Measurements from ENCODE around the gene NR2C2.
"Not testable (repeated sequence)": the region's sequence is repeated elsewhere in the genome, so short reads cannot be mapped to it uniquely, and the experiment has no call there.

Gene NR2C2

GRCh38 chr3:14991818-14992612, 44.6 kb downstream of the NR2C2 start:
- no peaks in the 10 kb centered on the region for H3K9me3 ChIP-seq (ENCODE audit: insufficient read depth, low read length)
- H3K36me3 ChIP-seq (ENCODE audit: low read length): no peaks in the 10 kb centered on the region
- H3K9ac ChIP-seq (ENCODE audit: low read length): no peak overlapping the region
- H3K27ac ChIP-seq (ENCODE audit: low read depth, low read length): no peak overlapping the region
- no peaks in the 10 kb centered on the region for H3K9me2 ChIP-seq (replicated peaks; ENCODE audit: insufficient read depth, low read length)
- no peaks in the 10 kb centered on the region for H3K27me3 ChIP-seq (ENCODE audit: low read length)
- no peaks in the 10 kb centered on the region for H4K20me1 ChIP-seq (ENCODE audit: low read depth, low read length)
- H3K4me3 ChIP-seq (ENCODE audit: insufficient read depth, low read length, poor library complexity, severe bottlenecking): no peak overlapping the region
- no peak overlapping the region for H3K4me2 ChIP-seq (ENCODE audit: low read depth, low read length, poor library complexity, severe bottlenecking)
- no peaks in the 10 kb centered on the region for H3F3A ChIP-seq (ENCODE audit: insufficient read depth)
- no peak for TF ChIP-seq CTCF (IDR thresholded peaks at IDR 0.05; ENCODE audit: insufficient read depth, low read length, poor library complexity, severe bottlenecking)
- no peak for TF ChIP-seq EZH2phosphoT487 (conservative IDR thresholded peaks at IDR 0.05; ENCODE audit: low read length)
- no peak overlapping the region for H2AFZ ChIP-seq (ENCODE audit: low read depth, low read length, severe bottlenecking)
- peaks cover 35% of the 10 kb centered on the region for H3K79me2 ChIP-seq (ENCODE audit: insufficient read depth, low read length)

- H3F3A ChIP-seq (ENCODE audit: insufficient read depth): no peaks in the 10 kb centered on the region
- H3K9ac ChIP-seq (ENCODE audit: low read length): no peak overlapping the region
- no peak overlapping the region for H3K27ac ChIP-seq (ENCODE audit: low read depth, low read length)
- H2AFZ ChIP-seq (ENCODE audit: low read depth, low read length, severe bottlenecking): no peak overlapping the region
- H3K9me2 ChIP-seq (replicated peaks; ENCODE audit: insufficient read depth, low read length): no peaks in the 10 kb centered on the region
- H3K4me2 ChIP-seq (ENCODE audit: low read depth, low read length, poor library complexity, severe bottlenecking): no peak overlapping the region
- H3K36me3 ChIP-seq (ENCODE audit: low read length): 0 out of 2 replicates have a peak, but pooled peaks cover 3% of the 10 kb centered on the region
- no peaks in the 10 kb centered on the region for H3K27me3 ChIP-seq (ENCODE audit: low read length)
- H3K9me3 ChIP-seq (ENCODE audit: insufficient read depth, low read length): no peaks in the 10 kb centered on the region
- no peak for TF ChIP-seq CTCF (IDR thresholded peaks at IDR 0.05; ENCODE audit: insufficient read depth, low read length, poor library complexity, severe bottlenecking)
- no peak overlapping the region for H3K4me3 ChIP-seq (ENCODE audit: insufficient read depth, low read length, poor library complexity, severe bottlenecking)
- peaks cover 36% of the 10 kb centered on the region for H3K79me2 ChIP-seq (ENCODE audit: insufficient read depth, low read length)
- H4K20me1 ChIP-seq (ENCODE audit: low read depth, low read length): no peaks in the 10 kb centered on the region
Observed at GRCh38 chr3:14997941-14998340, 50.6 kb downstream of the NR2C2 start.

GRCh38 chr3:14999182-14999581, 51.8 kb downstream of the NR2C2 start:
- not testable (repeated sequence) for H4K20me1 ChIP-seq (ENCODE audit: low read depth, low read length); H3K27me3 ChIP-seq (ENCODE audit: low read length); H3K9me3 ChIP-seq (ENCODE audit: insufficient read depth, low read length); H2AFZ ChIP-seq (ENCODE audit: low read depth, low read length, severe bottlenecking); H3K36me3 ChIP-seq (ENCODE audit: low read length); H3K9me2 ChIP-seq (replicated peaks; ENCODE audit: insufficient read depth, low read length); H3K9ac ChIP-seq (ENCODE audit: low read length); H3F3A ChIP-seq (ENCODE audit: insufficient read depth); H3K4me2 ChIP-seq (ENCODE audit: low read depth, low read length, poor library complexity, severe bottlenecking); H3K27ac ChIP-seq (ENCODE audit: low read depth, low read length); H3K4me3 ChIP-seq (ENCODE audit: insufficient read depth, low read length, poor library complexity, severe bottlenecking)
- H3K79me2 ChIP-seq (ENCODE audit: insufficient read depth, low read length): peaks cover 40% of the 10 kb centered on the region

- Histone ChIP-seq H3F3A (ENCODE audit: insufficient read depth) (no peaks in the 10 kb centered on the region), H3K79me2 (ENCODE audit: insufficient read depth, low read length) (peaks cover 5% of the 10 kb centered on the region; the same call in 1 of the 2 replicates), H4K20me1 (ENCODE audit: low read depth, low read length) (no peaks in the 10 kb centered on the region), H3K9ac (ENCODE audit: low read length) (no peak overlapping the region), H3K9me3 (ENCODE audit: insufficient read depth, low read length) (no peaks in the 10 kb centered on the region), H3K4me3 (ENCODE audit: insufficient read depth, low read length, poor library complexity, severe bottlenecking) (no peak overlapping the region), H2AFZ (ENCODE audit: low read depth, low read length, severe bottlenecking) (no peak overlapping the region), H3K27me3 (ENCODE audit: low read length) (no peaks in the 10 kb centered on the region), H3K9me2 (replicated peaks; ENCODE audit: insufficient read depth, low read length) (no peaks in the 10 kb centered on the region), H3K36me3 (ENCODE audit: low read length) (no peaks in the 10 kb centered on the region), H3K27ac (ENCODE audit: low read depth, low read length) (no peak overlapping the region), H3K4me2 (ENCODE audit: low read depth, low read length, poor library complexity, severe bottlenecking) (no peak overlapping the region)
- TF ChIP-seq CTCF (IDR thresholded peaks at IDR 0.05; ENCODE audit: insufficient read depth, low read length, poor library complexity, severe bottlenecking) (no peak), EZH2phosphoT487 (conservative IDR thresholded peaks at IDR 0.05; ENCODE audit: low read length) (no peak)
Observed at GRCh38 chr3:15007681-15008141, 60.3 kb downstream of the NR2C2 start.
